GM19023 (cell line): ENCODE data around the gene OR2V1.
"Not testable (repeated sequence)": the region's sequence is repeated elsewhere in the genome, so short reads cannot be mapped to it uniquely, and the experiment has no call there.

Source experiments
- ATAC-seq: cut with Tn5 transposase; IDR thresholded peaks from one replicate; pipeline ENCODE4 v1.9.1; 2021; ENCODE audit warnings: mild to moderate bottlenecking, moderate library complexity; ENCODE audit not compliant: unreplicated experiment

Gene OR2V1

GRCh38 chr5:181129601-181130000 lies 1.4 kb downstream of the OR2V1 start:
- ATAC-seq = no peak

- ATAC-seq = no peak
These were observed 2.9 kb downstream of the OR2V1 start for GRCh38 chr5:181127907-181128626.

GRCh38 chr5:181127456-181127855 lies 3.5 kb downstream of the OR2V1 start:
- no peak for ATAC-seq

- ATAC-seq = no peak
These were observed 4.1 kb downstream of the OR2V1 start for GRCh38 chr5:181126841-181127240.

- no peak for ATAC-seq
These were observed 6.4 kb downstream of the OR2V1 start for GRCh38 chr5:181124526-181124925.

- ATAC-seq = no peak
These were observed 9.1 kb downstream of the OR2V1 start for GRCh38 chr5:181121675-181122561.

- no peak for ATAC-seq
These were observed 10.2 kb downstream of the OR2V1 start for GRCh38 chr5:181120761-181121160.

GRCh38 chr5:181120306-181120705 lies 10.7 kb downstream of the OR2V1 start:
- no peak for ATAC-seq

GRCh38 chr5:181119105-181119504 lies 11.9 kb downstream of the OR2V1 start:
- ATAC-seq = no peak

- ATAC-seq = no peak
These were observed 12.6 kb downstream of the OR2V1 start for GRCh38 chr5:181118369-181118768.

- ATAC-seq = no peak
These were observed 15.9 kb downstream of the OR2V1 start for GRCh38 chr5:181114844-181115778.

GRCh38 chr5:181114284-181114843 lies 16.6 kb downstream of the OR2V1 start:
- ATAC-seq = no peak

GRCh38 chr5:181113572-181113971 lies 17.4 kb downstream of the OR2V1 start:
- ATAC-seq = not testable (repeated sequence)

GRCh38 chr5:181112476-181112875 lies 18.5 kb downstream of the OR2V1 start:
- ATAC-seq = no peak

GRCh38 chr5:181111010-181111409 lies 20.0 kb downstream of the OR2V1 start:
- no peak for ATAC-seq

GRCh38 chr5:181109489-181110013 lies 21.4 kb downstream of the OR2V1 start:
- ATAC-seq = no peak

- ATAC-seq = no peak
These were observed 22.3 kb downstream of the OR2V1 start for GRCh38 chr5:181108578-181109165.

GRCh38 chr5:181107699-181108098 lies 23.3 kb downstream of the OR2V1 start:
- ATAC-seq = no peak

GRCh38 chr5:181105391-181106025 lies 25.5 kb downstream of the OR2V1 start:
- ATAC-seq = no peak
